Stimulated activated CD4-positive, alpha-beta T cell treated with anti-CD3 and anti-CD28 coated beads, Interleukin-4, amount 100 ng/mL, for 48 hours (primary cell): ENCODE measurements around the gene ACP3.

Source experiments
- DNase-seq, 2 donors: peaks; one replicate each; pipeline ENCODE4 v3.0.0-alpha.2; 2020; ENCODE audit warnings: low read depth in 2 of 2

Gene ACP3

DNA sequence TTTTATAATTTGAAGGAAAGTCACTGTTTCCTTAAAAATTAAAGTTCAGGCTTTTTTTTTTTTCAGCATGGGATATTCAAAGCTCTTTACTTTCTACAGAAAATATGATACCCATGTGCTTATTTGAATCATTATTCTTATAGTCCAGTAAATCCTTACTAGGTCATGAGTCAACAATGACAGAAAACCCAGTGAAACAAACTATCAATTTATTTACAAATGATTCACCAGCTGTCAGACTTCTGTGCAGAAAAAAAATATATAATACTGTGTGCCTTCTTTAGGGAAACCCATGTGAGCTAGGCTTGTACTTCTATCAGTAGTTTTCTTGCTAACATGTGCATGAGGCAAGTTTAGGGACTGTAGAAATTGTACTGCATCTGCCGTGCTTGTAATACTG, 1.2 kb downstream of the ACP3 start:
- DNase-seq: no peak

DNA sequence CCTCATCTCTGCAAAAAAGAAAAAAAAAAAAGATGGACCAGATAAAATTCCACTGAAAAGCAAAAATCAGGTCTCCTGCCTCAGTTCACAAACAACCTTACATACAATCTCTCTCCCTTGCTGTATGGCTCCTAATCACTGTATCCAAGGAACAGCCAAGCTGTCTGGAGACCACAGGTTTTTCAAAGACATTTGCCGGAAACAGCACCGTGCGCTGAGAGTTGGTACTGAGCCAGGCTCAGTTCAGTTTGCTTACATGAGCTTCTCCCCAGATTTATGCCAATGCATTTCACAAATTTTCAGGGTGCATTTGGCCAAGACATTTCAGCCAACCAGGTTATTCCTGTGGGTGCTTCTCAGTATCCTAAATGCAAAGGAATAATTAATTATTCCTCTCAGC, 4.1 kb downstream of the ACP3 start:
- no peak for DNase-seq

DNA sequence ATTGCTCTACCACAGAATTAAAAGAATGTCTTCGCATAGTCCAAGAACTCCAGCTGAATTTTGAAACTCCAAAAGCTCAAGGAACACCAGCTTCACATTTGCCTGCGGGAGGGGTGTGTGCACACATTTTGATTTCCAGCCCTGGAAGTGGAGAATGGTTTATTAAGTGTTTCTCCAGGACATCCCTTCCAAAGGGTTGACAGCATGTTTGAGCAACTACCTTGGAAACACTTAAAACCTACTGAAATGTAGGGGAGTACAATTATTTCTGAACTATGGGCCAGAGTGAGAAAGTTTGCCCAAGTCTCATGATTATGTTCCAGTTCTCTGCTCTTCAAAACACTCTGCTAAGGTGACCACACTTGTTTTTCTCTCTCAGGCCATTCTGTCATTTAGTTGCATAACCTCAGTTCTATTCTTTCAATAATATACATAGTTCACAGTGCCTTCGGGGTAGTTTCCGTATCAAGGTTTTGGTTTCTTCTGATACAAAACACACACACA, 7.9 kb downstream of the ACP3 start:
- no peak for DNase-seq

DNA sequence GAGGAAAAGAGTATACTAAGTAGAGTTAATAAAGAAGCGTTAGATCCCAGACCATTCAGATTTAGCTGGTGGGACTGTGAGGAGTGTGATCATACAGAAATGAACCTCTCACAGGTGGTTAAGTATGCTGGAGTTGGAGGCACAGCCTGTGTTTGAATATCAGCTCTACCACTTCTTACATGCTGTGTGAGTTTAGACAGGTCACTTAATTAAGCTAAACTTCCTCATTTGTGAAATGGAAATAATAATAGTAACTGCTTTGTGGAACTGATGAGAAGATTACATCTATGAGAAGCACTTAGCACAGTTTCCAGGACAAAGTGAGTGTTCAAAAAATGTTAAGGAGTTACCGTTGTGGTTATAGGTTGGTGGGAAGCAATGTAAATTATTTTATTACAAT, 8.4 kb downstream of the ACP3 start:
- DNase-seq: no peak

DNA sequence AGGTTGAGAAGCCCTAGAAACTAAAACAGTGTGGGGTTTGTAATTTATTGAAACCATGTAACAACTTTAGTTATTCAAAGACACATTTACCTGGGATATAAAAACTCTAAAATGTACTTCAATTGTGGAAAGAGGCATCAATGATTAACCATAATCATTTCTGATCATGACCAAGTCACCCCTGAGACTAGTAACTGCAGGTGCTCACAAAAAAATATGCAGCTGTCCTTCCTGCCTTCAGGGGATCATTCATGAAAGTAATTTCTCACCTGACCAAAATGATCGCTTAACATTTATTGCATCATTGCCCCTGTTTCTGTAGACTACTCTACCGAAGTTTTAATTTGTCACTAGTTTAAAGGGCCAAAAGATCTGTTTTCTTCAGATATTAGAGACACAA, 9.0 kb downstream of the ACP3 start:
- DNase-seq: no peak

DNA sequence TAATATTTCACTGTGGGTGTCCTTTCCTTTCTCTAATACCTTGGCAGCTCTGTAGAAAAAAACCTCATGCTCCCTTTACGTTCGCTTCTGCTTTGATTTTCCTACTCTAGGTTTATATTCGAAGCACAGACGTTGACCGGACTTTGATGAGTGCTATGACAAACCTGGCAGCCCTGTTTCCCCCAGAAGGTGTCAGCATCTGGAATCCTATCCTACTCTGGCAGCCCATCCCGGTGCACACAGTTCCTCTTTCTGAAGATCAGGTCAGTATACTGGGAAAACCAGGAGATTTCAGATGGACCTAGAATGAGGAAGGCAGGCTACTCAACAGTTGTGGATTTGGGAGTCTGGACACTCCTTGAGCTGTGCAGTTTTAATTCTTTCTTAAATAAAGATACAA, 14.9 kb downstream of the ACP3 start:
- no peak for DNase-seq

DNA sequence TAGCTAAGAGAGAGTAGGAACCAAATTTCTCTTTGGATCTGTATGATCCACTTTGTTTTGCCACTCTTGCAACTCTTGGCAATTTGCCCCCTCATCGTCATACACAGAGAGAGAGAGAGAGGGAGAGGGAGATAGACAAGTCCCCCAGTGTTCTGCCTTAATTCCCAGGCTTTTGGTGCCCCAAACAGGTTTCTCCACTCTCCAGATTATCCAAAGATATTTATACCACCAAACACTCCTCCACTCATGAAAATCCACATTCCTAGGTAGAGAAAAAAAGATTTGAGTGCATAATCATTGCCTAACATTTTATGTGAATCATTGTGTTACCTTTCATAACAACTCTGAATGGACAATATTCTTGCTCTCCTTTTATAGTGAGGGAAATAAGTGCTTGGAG, 15.3 kb downstream of the ACP3 start:
- DNase-seq: no peak

DNA sequence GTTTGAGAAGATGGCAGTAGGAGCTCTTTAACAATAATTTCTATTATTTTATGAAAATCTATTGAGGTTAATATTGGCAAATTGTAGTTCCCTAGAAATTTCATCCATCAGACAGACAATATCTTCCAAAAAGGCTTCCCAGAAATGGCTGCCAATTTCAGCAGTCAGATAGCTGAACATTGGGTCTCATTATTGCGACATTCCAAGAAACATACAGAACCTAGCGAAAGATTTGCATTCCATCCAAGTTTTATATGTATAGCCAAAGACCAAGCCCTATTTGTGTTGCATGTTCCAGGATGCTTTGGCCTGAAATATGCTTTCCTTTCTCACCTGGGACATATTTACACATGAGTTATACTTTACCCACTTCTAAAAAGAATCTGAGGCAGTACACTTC, 24.5 kb downstream of the ACP3 start:
- no peak for DNase-seq

DNA sequence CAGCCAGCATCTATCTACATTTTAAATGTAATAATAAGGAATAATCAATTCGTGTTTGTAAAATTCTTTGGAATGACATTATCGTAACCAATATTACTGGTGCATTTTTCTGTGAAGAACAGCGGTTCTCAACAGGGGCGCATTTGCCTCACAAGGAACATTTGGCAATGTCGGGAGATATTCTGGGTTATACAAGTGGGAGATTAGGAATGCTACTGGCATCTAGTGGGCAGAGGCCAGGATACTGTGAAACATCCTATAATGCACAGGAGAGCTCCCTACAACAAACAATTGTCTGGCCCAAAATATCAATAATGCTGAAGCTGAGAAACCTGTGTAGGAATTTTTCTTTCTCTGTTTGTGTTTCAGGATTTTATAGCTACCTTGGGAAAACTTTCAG, 25.0 kb downstream of the ACP3 start:
- no peak for DNase-seq

DNA sequence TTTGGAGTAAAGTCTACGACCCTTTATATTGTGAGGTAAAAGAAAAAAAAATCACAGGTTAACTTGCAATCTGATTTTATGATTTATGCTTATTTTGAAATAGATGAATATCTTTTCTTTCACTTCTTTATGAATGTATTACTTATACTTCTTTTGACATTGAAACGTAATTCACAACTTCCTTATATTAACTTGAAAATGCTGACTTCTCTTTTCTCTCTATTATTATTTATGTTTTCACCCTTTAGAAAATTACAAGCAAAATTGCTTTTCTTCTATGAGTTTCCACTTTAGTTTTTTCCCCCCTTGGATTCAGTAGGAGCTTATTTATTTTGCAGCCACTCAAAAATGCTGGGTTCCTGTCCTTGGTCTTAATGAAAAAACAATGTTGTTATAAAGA, 25.4 kb downstream of the ACP3 start:
- DNase-seq: no peak

DNA sequence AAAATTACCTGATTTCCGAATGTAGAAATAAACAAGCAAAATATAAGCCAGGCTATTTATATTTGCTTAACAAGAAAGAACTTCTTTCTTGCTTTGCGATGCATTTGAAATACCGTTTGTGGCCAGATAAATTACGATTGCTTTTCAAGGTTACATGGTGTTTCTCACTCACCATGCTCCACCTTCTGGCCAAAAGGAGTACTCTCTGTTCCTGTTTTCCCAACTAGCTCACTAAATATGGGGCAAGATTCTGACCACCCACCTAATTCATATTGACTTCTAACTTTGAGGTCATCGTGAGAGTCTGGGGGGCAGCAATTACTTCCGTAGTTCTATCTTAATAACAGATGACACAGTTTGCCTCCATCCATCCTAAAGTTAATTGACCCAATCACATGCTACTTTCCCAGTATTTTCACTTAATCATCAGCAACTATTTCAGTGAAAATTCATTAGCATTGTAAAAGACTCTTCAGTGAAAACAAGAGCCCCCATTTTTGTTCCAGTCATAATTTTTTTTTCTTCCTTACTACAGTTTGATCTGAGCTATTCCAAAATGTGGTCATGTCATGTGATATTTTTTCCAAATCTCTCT, 25.9 kb downstream of the ACP3 start:
- peak in 1 of 2 donors; percentile 2 for DNase-seq

DNA sequence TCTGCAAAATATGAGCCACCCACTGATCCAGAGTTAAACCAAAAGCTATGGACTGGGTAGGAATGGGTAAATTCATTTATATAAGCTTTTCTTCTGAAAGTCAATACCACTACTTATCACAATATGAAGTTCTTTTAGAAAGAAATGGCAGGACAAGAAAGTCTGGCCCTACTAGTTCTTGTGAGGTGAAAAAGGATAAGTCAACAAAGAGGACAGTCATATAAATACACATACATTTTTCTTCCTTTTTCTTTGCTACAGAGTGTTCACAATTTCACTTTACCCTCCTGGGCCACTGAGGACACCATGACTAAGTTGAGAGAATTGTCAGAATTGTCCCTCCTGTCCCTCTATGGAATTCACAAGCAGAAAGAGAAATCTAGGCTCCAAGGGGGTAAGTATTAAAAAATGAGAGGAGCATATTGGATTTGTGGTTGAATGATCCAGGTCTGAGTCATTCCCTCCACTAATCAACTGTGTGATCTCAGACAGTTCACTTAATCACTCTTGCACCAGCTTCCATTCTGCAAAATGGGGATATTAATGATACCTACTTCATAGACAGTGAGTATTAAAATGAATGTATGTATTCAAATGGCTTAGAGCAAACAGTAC, 27.6 kb downstream of the ACP3 start:
- no peak for DNase-seq

DNA sequence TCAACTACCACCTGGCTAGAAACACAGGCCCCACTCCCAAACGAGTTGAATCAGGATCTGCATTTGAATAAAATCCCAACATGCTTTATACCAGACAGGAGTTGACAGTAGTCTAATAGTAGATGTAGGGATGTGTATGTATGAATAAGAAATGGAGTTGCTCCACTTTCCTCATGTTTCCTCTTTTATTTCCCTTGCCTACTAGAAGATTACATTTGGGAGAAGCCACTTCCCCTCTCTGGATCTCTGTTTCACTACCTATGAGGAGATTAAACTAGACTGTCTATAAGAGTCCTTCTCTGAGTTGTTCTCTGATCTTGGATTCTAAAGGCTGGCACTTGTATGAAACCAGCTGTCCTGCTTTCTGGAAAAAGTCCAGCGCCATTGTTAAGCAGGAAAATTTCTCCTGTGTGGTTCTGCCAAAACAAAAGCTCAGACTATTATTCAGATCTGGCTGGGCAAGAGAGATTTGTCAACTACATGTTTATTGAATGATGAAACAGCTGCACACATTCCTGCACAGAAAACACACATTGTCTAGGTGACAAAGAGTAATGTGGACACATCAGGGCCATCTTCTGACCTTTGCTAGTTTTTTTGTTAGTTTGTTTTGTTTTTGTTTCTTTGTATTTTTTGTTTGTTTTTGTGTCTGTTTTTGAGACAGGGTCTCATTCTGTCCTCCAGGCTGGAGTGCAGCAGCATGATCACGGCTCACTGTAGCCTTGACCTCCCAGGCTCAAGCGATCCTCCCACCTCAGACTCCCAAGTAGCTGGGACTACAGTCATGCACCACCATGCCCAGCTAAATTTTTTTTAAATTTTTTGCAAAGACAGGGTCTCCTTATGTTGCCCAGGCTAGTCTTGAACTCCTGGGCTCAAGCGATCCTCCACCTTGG, 29.9 kb downstream of the ACP3 start:
- DNase-seq: no peak

DNA sequence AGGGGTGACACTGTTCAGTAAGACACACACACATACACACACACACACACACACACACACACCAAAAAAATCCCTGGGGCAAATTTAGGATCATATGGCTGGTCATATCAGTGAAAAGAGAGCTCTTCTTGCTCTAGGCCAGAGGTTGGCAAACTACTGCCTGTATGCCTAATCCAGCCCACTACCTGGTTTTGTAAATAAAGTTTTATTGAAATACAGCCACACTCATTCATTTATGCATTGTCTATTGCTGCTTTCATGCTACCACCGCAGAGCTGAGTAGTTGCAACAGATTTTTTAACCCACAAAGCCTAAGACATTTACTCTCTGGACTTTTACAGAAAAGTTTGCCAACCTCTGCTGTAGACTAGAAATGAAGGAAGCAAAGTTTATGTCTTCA, 30.6 kb downstream of the ACP3 start:
- DNase-seq: no peak

DNA sequence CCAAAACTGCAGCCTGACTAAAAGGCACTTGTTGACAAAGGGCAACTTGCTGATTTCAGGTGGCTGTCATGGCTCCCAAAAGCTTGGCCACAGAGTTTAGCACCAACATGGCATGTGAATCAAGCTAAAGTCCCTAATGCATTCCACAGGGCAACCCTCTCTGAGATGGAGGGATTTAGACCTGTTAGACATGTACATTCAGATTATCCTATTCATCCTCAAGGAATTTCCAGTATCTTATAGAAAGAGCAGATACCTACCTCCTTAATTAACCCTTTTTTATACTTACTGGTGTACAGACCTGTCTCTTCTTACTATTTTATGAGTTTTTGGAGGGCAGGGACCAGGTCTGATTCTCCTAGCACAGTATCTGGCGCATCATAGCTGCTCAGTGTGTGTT, 31.3 kb downstream of the ACP3 start:
- no peak for DNase-seq

DNA sequence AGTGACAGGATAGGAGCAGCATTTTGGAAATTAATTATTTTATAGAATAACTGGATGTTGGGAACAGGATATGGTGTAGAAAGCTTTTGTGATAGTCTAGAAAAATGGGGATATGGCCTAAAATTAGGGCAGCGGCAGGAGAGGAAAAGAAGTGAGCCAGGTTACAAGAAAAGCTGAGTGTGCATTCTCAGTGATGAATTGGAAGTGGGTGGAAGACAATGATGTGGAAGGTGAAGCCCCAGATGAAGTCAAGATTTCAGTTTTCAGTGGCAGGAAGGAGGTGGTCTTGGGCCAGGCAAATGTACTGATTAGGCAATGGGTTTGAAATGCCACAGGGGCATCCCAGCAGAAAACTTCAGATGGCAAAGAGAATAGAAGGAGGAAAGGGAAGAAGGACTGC, 33.6 kb downstream of the ACP3 start:
- no peak for DNase-seq

DNA sequence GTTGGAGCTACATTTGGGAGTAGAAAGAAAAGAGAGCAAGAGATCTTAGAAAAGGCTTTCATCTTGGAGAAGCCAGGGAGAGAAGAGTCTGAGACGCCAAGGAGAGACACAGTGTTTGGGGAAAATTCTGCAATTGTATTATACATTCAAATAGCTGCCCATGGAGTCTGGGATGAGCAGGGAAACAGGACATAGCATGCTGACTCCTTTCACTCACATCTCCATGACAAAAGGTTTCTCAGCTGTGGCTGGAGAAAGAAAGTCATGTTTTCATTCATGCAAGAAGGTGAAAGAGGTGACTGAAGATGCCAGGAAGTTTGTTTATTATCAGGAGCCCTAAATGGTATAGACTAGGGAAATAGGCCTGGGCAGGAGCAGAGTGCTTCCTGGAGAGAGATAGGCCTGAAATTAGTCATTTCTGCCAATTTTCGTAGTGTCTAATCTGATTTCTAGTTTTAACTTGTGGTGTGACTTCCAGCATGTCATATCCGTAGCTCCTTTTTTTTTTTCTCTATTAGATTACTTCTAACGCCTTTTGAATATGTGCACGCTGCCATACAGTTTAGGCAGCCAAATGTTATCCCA, 34.1 kb downstream of the ACP3 start:
- no peak for DNase-seq

DNA sequence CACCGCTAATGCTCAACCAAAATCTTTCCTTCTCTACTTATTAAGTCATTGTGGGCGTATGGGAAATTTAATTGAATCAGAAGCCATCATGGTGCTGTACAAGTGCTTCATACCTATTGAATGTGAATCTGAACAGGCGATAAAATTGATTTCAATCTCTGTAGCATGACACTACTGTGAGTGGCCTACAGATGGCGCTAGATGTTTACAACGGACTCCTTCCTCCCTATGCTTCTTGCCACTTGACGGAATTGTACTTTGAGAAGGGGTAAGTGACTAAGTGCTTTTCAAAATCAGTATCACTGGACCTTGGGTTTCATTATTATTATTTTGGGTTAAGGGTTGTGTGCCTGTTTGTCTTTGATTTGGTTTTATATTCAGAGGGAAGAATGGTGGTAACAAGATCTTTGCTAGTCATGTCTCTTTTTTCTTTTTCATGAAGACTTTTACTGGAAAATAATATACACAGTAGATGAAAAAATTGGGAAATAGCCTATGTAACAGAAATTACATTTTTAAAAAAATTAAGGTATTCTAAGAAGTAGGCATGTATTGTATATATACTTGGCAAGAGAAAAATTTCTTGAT, 35.4 kb downstream of the ACP3 start:
- peak; percentile 60 to 62 for DNase-seq

DNA sequence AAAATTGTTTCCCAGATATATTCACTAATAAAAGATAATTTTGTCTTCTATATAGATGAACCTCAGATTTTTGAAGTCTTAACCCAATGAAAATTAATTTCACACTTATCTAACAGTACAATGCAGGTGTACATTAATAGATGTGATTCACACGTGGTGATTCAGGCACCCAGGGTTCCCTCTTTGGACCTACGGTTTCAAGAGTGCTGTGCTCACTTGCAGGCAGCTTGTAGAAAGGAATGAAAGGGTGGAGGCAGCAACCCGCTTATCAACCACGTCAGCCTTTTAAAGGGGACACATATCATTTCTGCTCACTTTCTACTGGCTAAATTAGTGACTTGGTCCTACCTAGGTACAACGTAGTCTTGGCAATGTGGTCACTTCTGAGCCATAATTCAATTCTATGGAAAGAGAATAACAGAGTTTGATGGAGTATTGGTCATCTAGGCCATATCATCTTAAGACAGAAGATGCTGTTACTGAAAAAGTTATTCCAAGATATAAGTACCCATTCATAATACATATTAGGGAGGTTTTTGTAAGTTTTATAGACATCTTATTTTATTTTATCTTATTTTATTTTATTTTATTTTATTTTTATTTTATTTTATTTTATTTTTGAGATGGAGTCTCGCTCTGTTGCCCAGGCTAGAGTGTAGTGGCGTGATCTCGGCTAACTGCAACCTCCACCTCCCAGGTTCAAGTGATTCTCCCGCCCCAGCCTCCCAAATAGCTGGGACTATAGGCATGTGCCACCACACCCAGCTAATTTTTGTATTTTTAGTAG, 37.9 kb downstream of the ACP3 start:
- no peak for DNase-seq

DNA sequence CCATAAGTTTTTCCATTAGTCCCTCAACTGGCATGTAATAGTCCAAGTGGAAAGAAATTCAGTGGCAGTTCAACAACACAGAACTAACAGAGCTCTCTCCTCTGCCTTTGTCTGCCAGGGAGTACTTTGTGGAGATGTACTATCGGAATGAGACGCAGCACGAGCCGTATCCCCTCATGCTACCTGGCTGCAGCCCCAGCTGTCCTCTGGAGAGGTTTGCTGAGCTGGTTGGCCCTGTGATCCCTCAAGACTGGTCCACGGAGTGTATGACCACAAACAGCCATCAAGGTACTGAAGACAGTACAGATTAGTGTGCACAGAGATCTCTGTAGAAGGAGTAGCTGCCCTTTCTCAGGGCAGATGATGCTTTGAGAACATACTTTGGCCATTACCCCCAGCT, 39.4 kb downstream of the ACP3 start:
- DNase-seq: no peak

DNA sequence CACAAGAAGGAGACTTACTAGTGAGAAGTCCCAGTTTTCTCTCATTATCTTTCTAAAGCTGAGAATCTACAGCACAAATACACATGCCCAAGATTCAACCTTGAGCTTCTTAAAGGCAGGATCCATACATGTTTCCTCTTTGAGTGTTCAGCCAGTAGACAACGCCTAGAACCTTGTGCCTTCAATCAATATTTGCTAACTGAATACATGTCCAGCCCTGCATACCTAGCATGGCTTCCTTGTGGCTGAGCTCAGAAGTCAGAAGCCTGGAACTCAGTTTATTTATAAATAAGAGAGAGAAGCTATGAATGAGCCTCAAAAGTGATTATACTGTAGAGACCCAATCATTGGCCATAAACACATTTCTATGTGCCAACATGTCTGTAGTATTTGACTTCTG, 43.5 kb downstream of the ACP3 start:
- no peak for DNase-seq
